Natural killer cell (primary cell): ENCODE results near the gene CLDN24. TPM values are rescaled to one million over a fixed set of nuclear protein-coding genes. Genes with fewer than 3 reads are reported as not detected.

Source experiments
- ATAC-seq, 3 donors: fragments of 150-1000 bp in 2 of 3; fragments of 200-7000 bp in 1 of 3; cut with Tn5 transposase; 1 replicate in 1 of 3; 2 replicates in 2 of 3; pipeline ENCODE4 v1.10.0; 2021; ENCODE audit warnings: mild to moderate bottlenecking in 2 of 3, moderate library complexity in 2 of 3
- DNase-seq, 2 donors: peaks; one replicate each; pipeline versions ENCODE4 v3.0.0 to v3.0.0-alpha.2; 2013 to 2021; ENCODE audit warnings: mixed read lengths in 1 of 2
- H3K27ac ChIP-seq: one replicate; pipeline ENCODE4 v1.5.1; 2013; ENCODE audit warnings: mild to moderate bottlenecking, low read length
- H3K27me3 ChIP-seq: one replicate; pipeline ENCODE4 v1.6.1; 2013; ENCODE audit warnings: low read length; ENCODE audit not compliant: control insufficient read depth, insufficient read depth
- H3K36me3 ChIP-seq: one replicate; pipeline ENCODE4 v1.6.1; 2013; ENCODE audit warnings: low read length; ENCODE audit not compliant: control insufficient read depth, insufficient read depth
- H3K4me1 ChIP-seq: one replicate; pipeline ENCODE4 v1.6.1; 2013; ENCODE audit warnings: low read length; ENCODE audit not compliant: control insufficient read depth, insufficient read depth
- H3K4me3 ChIP-seq: one replicate; pipeline ENCODE4 v1.5.1; 2013; ENCODE audit warnings: low read length
- H3K9me3 ChIP-seq: one replicate; pipeline ENCODE4 v1.6.1; 2013; ENCODE audit warnings: low read length; ENCODE audit not compliant: control insufficient read depth, insufficient read depth
- H3K27ac Mint-ChIP-seq, 2 donors: one replicate each; pipeline ENCODE4 v1.8.0; 2022; ENCODE audit warnings: mild to moderate bottlenecking in 2 of 2, mixed read lengths in 2 of 2, moderate library complexity in 1 of 2
- H3K27me3 Mint-ChIP-seq, 2 donors: one replicate each; pipeline ENCODE4 v1.8.0; 2022; ENCODE audit warnings: low read depth in 2 of 2, mixed read lengths in 2 of 2
- H3K36me3 Mint-ChIP-seq: one replicate; pipeline ENCODE4 v1.8.0; 2022; ENCODE audit warnings: mixed read lengths
- H3K4me1 Mint-ChIP-seq, 2 donors: one replicate each; pipeline ENCODE4 v1.8.0; 2022; ENCODE audit warnings: mixed read lengths in 2 of 2
- H3K4me3 Mint-ChIP-seq: one replicate; pipeline ENCODE4 v1.8.0; 2022; ENCODE audit warnings: mild to moderate bottlenecking, moderate library complexity, mixed read lengths
- H3K9me3 Mint-ChIP-seq, 2 donors: one replicate each; pipeline ENCODE4 v1.8.0; 2022; ENCODE audit warnings: mixed read lengths in 2 of 2
- CTCF ChIP-seq: fragments of 200-600 bp; IDR thresholded peaks from one replicate; pipeline ENCODE4 v1.8.0; 2022; ENCODE audit warnings: antibody characterized with exemption
- WGBS: methylation state at CpG from one replicate; pipeline ENCODE4 v1.1.7; 2013; ENCODE audit warnings: missing lambda C conversion rate; ENCODE audit not compliant: insufficient coverage; 5-methylcytosine and 5-hydroxymethylcytosine counted together
- intact Hi-C: fragments of 100-400 bp; cut with micrococcal nuclease; formaldehyde crosslinking; loops from one replicate; pipeline ENCODE4 v1.14.2; 2022
- total RNA-seq, 4 donors: library from RNA; stranded (reverse); fragments of 120-200 nt in 1 of 4; gene quantifications; one replicate each; pipeline versions ENCODE4 v1.2.3 to v1.2.4, GENCODE V29; 2013 to 2022

Gene CLDN24
- total RNA-seq, 3 donors from 2014 or later (not counting 1 experiment from before 2014, with no cell fraction given): 1.3 TPM; not detected in 2

- Histone ChIP-seq H3K27me3 (no peaks in the 10 kb centered on the region), H3K27ac (no peak overlapping the region), H3K4me1 (no peaks in the 10 kb centered on the region), H3K9me3 (no peaks in the 10 kb centered on the region), H3K36me3 (peaks cover 2% of the 10 kb centered on the region), H3K4me3 (no peak overlapping the region)
- no peak for DNase-seq
- Mint-ChIP-seq H3K27ac (no peak overlapping the region), H3K4me1 (no peaks in the 10 kb centered on the region), H3K4me3 (no peak overlapping the region), H3K27me3 (no peaks in the 10 kb centered on the region), H3K9me3 (no peaks in the 10 kb centered on the region), H3K36me3 (no peaks in the 10 kb centered on the region)
- ATAC-seq: no peak
- 96% methylated on average over 6 of the region's 6 CpGs for WGBS
- no peak for TF ChIP-seq CTCF
- intact Hi-C loops: no loop called here
Measured at GRCh38 chr4:183287677-183288076, 34.5 kb downstream of the CLDN24 start.

GRCh38 chr4:183287309-183287659 is 34.9 kb downstream of the CLDN24 start:
- no peak overlapping the region for H3K4me3 ChIP-seq
- ATAC-seq (no peak), DNase-seq (no peak)
- H3K27ac ChIP-seq: no peak overlapping the region
- H3K36me3 ChIP-seq: peaks cover 2% of the 10 kb centered on the region
- Mint-ChIP-seq H3K9me3 (no peaks in the 10 kb centered on the region), H3K4me1 (no peaks in the 10 kb centered on the region), H3K4me3 (no peak overlapping the region), H3K27ac (no peak overlapping the region), H3K36me3 (no peaks in the 10 kb centered on the region), H3K27me3 (no peaks in the 10 kb centered on the region)
- no peak for TF ChIP-seq CTCF
- intact Hi-C loops: no loop called here
- H3K4me1 ChIP-seq: no peaks in the 10 kb centered on the region
- no peaks in the 10 kb centered on the region for H3K9me3 ChIP-seq
- whole genome bisulfite sequencing: 81% methylated on average over 2 of the region's 2 CpGs
- no peaks in the 10 kb centered on the region for H3K27me3 ChIP-seq

GRCh38 chr4:183286590-183287308 is 35.5 kb downstream of the CLDN24 start:
- no peak overlapping the region for H3K4me3 ChIP-seq
- Mint-ChIP-seq H3K36me3 (no peaks in the 10 kb centered on the region), H3K27me3 (no peaks in the 10 kb centered on the region), H3K27ac (no peak overlapping the region), H3K4me3 (no peak overlapping the region), H3K4me1 (no peaks in the 10 kb centered on the region), H3K9me3 (no peaks in the 10 kb centered on the region)
- no peaks in the 10 kb centered on the region for H3K27me3 ChIP-seq
- 88% methylated on average over 11 of the region's 11 CpGs for WGBS
- intact Hi-C loops: no loop called here
- DNase-seq (no peak), ATAC-seq (no peak)
- no peaks in the 10 kb centered on the region for H3K9me3 ChIP-seq
- peaks cover 2% of the 10 kb centered on the region for H3K36me3 ChIP-seq
- H3K27ac ChIP-seq: no peak overlapping the region
- TF ChIP-seq CTCF: no peak
- no peaks in the 10 kb centered on the region for H3K4me1 ChIP-seq

GRCh38 chr4:183285886-183286285 is 36.3 kb downstream of the CLDN24 start:
- no peak overlapping the region for H3K27ac ChIP-seq
- Mint-ChIP-seq H3K4me3 (no peak overlapping the region), H3K4me1 (no peaks in the 10 kb centered on the region), H3K9me3 (no peaks in the 10 kb centered on the region), H3K36me3 (no peaks in the 10 kb centered on the region), H3K27me3 (no peaks in the 10 kb centered on the region), H3K27ac (no peak overlapping the region)
- peaks cover 2% of the 10 kb centered on the region for H3K36me3 ChIP-seq
- intact Hi-C loops: no loop called here
- no peaks in the 10 kb centered on the region for H3K9me3 ChIP-seq
- H3K4me3 ChIP-seq: no peak overlapping the region
- H3K4me1 ChIP-seq: no peaks in the 10 kb centered on the region
- ATAC-seq (no peak), DNase-seq (no peak)
- no peaks in the 10 kb centered on the region for H3K27me3 ChIP-seq
- TF ChIP-seq CTCF: no peak
- 89% methylated on average over 7 of the region's 7 CpGs for WGBS
